BJ (cell line): Measurements from ENCODE around the gene ITK. TPM values are rescaled to one million over a fixed set of nuclear protein-coding genes. Genes with fewer than 3 reads are reported as not detected.
"Not testable (repeated sequence)": the region's sequence is repeated elsewhere in the genome, so short reads cannot be mapped to it uniquely, and the experiment has no call there.

Experiments used
- CTCF ChIA-PET: fragments of 350-600 bp; formaldehyde crosslinking; extraction: SDS; loops from one replicate; lab custom pipeline; 2021; ENCODE audit warnings: antibody characterized with exemption, inconsistent platforms; lab: Yijun Ruan, JAX
- POLR2A ChIA-PET: fragments of 300-600 bp; sonication (Branson Sonifier 250); formaldehyde crosslinking; extraction: SDS; loops from one replicate; lab custom pipeline; 2021; ENCODE audit warnings: antibody characterized with exemption; lab: Charles Lee
- DNase-seq: peaks from one replicate; pipeline ENCODE4 v3.0.0-alpha.2; 2011; ENCODE audit warnings: low read depth
- H3K27me3 ChIP-seq: 2 replicates; pipeline ENCODE4 v1.6.0; 2011; ENCODE audit warnings: low read length; ENCODE audit not compliant: control insufficient read depth, insufficient read depth
- H3K36me3 ChIP-seq: 2 replicates; pipeline ENCODE4 v1.5.1; 2011; ENCODE audit warnings: low read length; ENCODE audit not compliant: control insufficient read depth, insufficient read depth
- H3K4me3 ChIP-seq: 2 replicates; pipeline ENCODE4 v1.5.1; 2011; ENCODE audit warnings: low read depth, mild to moderate bottlenecking, control low read depth, low read length
- CTCF ChIP-seq: IDR thresholded peaks from 2 replicates; pipeline ENCODE4 v1.5.1; 2011; ENCODE audit warnings: low read depth, mild to moderate bottlenecking, control low read depth, inconsistent platforms, low read length, moderate library complexity; ENCODE audit not compliant: insufficient read depth
- polyA plus RNA-seq: library from polyadenylated mRNA; depleted of rRNA; stranded (reverse); fragments of >200 nt; gene quantifications from 2 replicates; pipeline ENCODE4 v1.2.3, GENCODE V29; 2011

The ITK gene
- polyA plus RNA-seq, 1 experiment, result not detected

- POLR2A ChIA-PET, result no interaction called here
- DNase-seq, result no peak
- Histone ChIP-seq H3K27me3 (no peaks in the 10 kb centered on the region), H3K4me3 (no peak overlapping the region), H3K36me3 (no peaks in the 10 kb centered on the region)
- no peak for TF ChIP-seq CTCF
- CTCF ChIA-PET, result no interaction called here
These were observed 25.1 kb downstream of the ITK start for GRCh38 chr5:157205708-157206107.

- DNase-seq, H3K27me3 ChIP-seq, H3K36me3 ChIP-seq, POLR2A ChIA-PET, H3K4me3 ChIP-seq, CTCF ChIA-PET: not testable (repeated sequence)
These were observed 30.0 kb downstream of the ITK start for GRCh38 chr5:157210652-157211051.

- H3K4me3 ChIP-seq, result no peak overlapping the region
- ChIA-PET CTCF (no interaction called here), POLR2A (no interaction called here)
- no peaks in the 10 kb centered on the region for H3K36me3 ChIP-seq
- 0 out of 2 replicates have a peak, but pooled peaks cover 2% of the 10 kb centered on the region for H3K27me3 ChIP-seq
- DNase-seq, result no peak
- TF ChIP-seq CTCF, result no peak
These were observed 31.7 kb downstream of the ITK start for GRCh38 chr5:157212307-157212706.

- no peak for TF ChIP-seq CTCF
- no peak for DNase-seq
- ChIA-PET CTCF (no interaction called here), POLR2A (no interaction called here)
- Histone ChIP-seq H3K36me3 (no peaks in the 10 kb centered on the region), H3K4me3 (no peak overlapping the region), H3K27me3 (0 out of 2 replicates have a peak, but pooled peaks cover 2% of the 10 kb centered on the region)
These were observed 33.0 kb downstream of the ITK start for GRCh38 chr5:157213527-157214243.

GRCh38 chr5:157214415-157214814 lies 33.8 kb downstream of the ITK start:
- no peak overlapping the region for H3K4me3 ChIP-seq
- TF ChIP-seq CTCF, result no peak
- H3K27me3 ChIP-seq, result 0 out of 2 replicates have a peak, but pooled peaks cover 2% of the 10 kb centered on the region
- DNase-seq, result no peak
- no peaks in the 10 kb centered on the region for H3K36me3 ChIP-seq
- ChIA-PET CTCF (no interaction called here), POLR2A (no interaction called here)

- ChIA-PET CTCF (no interaction called here), POLR2A (no interaction called here)
- DNase-seq, result no peak
- H3K27me3 ChIP-seq, result 0 out of 2 replicates have a peak, but pooled peaks cover 2% of the 10 kb centered on the region
- H3K36me3 ChIP-seq, result no peaks in the 10 kb centered on the region
- no peak overlapping the region for H3K4me3 ChIP-seq
- no peak for TF ChIP-seq CTCF
These were observed 34.3 kb downstream of the ITK start for GRCh38 chr5:157214861-157215513.
